ENCODE measurements around the gene CDC42BPA. TPM values are rescaled to one million over a fixed set of nuclear protein-coding genes. Genes with fewer than 3 reads are reported as not detected.

The CDC42BPA gene
- total RNA-seq, 4 donors from 2014 or later, result 33.3 to 92.7 (median 39.9) TPM

DNA sequence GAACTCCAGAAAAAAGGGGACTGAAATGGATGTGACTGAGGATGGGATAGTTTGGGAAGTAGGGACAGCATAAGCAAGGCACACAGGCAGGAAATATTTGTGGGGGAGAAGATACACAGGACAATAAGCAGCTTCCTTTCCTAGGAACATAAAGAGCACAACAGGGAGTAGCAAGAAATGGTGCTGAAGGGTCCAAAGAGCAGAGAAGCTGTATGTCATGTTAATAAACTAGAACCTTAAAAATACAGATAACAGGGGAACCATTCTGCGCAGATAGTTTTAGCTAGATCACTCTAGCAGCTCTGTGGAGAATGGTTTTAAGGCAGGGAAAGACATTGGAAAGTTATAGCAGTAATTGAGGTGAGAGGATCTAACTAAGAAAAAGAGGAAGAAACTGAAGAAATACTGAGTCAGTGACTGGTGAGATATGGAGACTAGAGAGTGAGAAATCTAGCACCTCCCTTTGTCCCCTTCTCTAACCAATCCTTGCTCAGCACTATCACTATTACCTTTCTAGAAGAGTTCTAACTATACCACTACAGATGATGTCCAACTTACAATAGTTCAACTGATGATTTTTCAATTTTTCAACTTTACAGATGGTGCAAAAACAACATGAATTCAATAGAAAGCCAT, 95.0 kb downstream of the CDC42BPA start:
- TF ChIP-seq, protein P1, sequence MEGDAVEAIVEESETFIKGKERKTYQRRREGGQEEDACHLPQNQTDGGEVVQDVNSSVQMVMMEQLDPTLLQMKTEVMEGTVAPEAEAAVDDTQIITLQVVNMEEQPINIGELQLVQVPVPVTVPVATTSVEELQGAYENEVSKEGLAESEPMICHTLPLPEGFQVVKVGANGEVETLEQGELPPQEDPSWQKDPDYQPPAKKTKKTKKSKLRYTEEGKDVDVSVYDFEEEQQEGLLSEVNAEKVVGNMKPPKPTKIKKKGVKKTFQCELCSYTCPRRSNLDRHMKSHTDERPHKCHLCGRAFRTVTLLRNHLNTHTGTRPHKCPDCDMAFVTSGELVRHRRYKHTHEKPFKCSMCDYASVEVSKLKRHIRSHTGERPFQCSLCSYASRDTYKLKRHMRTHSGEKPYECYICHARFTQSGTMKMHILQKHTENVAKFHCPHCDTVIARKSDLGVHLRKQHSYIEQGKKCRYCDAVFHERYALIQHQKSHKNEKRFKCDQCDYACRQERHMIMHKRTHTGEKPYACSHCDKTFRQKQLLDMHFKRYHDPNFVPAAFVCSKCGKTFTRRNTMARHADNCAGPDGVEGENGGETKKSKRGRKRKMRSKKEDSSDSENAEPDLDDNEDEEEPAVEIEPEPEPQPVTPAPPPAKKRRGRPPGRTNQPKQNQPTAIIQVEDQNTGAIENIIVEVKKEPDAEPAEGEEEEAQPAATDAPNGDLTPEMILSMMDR (IDR thresholded peaks at IDR 0.05), result no peak
- no peak for DNase-seq (ENCODE audit: low spot score)
- no peak for ATAC-seq (ENCODE audit: low FRiP score)

DNA sequence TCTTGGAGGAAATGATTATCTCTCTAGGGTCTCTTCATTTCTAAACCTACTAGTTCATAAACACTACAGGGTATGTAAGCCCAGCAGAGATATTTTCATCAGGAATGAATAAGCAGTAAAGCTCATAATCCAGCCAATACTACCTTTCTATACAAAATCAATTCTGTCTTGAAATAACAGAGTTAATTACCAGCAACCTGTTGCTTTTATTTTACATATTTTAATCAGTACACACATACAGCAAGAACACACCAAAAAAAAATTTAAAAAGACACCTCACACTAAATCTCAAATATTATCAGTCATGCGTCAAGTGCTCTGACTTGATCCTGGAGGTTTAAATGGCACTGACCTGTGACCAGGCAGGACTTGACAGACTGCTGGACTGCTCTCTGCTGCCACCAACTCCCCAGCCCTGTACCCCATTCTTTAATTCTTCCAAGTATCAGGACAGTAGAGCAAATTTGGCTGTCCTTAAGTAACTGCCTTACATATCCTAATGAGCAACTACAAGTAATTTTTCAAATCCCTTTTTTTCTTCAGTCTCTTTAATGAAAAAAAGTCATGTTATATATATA, 98.5 kb downstream of the CDC42BPA start:
- DNase-seq (ENCODE audit: low spot score) (no peak), ATAC-seq (ENCODE audit: low FRiP score) (no peak)
- TF ChIP-seq, protein P1 (IDR thresholded peaks at IDR 0.05), result no peak

DNA sequence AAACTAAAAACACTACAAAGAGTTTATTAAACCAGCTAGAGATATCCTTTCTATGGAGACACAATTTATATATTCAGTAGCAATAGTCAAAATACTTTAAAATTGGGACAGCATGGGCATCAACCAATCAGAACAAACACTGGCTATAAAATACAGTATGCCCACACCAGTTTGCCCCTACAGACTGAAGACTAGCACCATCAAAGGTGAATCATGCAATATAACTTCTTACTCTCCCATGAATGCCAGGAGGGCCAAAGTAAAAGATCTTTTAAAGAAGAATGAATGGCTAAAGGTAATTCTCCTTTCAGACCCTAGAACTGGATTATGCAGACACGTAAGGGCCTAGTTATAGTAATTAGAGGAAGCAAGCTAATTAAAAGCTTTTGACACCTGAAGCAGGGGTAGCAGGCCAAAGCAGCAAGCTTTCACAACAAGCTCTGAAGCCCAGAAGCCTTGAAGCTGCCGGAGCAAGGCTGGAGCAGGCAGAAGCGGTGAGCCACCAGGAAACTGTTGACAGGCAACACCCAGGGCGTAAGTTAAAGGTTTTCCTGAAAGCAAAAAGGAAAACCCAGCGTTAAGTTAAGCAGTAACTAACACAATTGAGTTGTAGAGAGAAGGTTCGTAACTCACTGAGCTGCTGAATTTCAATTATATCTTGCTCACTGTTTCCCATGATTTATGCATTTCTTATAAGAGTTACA, 99.3 kb downstream of the CDC42BPA start:
- TF ChIP-seq, protein P1 (IDR thresholded peaks at IDR 0.05), result no peak
- DNase-seq (ENCODE audit: low spot score) (no peak), ATAC-seq (ENCODE audit: low FRiP score) (no peak)

DNA sequence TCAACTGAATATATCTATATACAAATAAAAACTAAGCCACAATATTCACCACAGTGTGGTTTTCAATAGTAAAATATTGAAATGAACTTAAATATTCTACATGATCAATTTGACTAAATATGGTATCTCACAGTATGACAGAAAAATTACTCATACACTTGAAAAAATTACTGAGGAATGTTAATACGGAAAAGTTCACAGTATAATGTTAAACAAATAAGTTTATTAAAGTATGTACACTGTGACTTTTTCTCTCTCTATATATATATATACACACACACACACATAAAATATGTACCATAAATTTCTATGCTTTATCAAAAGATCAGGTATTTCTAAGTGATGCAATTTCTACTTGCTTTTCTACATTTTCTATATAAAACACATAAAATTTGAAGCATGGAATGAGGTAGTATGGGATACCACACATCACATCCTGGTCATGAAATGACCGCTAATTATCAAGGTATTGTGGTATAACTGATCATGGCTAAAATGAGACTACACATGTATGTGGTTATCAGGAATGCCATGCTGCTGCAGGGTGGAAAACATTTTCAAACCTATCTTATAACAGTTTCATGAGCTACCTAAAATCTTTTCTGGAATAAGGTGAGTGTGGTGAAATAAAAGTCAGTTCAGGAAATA, 102.3 kb downstream of the CDC42BPA start:
- no peak for ATAC-seq (ENCODE audit: low FRiP score)
- no peak for DNase-seq (ENCODE audit: low spot score)
- TF ChIP-seq, protein P1 (IDR thresholded peaks at IDR 0.05), result no peak

DNA sequence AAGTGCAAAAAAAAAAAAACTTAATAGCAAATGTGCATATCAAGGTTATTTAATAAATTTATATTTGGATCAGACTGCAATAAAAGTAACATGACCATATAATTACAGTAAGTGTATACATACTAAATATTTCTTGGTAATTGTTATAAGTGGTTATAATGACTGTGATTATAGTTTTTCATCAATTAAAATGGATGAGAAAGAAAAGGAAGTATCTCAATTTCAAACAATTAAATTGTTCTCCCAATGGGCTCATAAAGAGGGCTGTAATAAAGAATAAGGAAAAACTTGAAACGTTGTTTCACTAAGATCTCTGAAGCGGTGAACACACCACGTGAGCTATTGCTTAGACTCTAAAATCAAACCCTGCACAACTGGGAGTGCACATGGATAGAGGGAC, 104.1 kb downstream of the CDC42BPA start:
- DNase-seq (ENCODE audit: low spot score), result no peak
- TF ChIP-seq, protein P1 (IDR thresholded peaks at IDR 0.05), result no peak
- ATAC-seq (ENCODE audit: low FRiP score), result no peak

DNA sequence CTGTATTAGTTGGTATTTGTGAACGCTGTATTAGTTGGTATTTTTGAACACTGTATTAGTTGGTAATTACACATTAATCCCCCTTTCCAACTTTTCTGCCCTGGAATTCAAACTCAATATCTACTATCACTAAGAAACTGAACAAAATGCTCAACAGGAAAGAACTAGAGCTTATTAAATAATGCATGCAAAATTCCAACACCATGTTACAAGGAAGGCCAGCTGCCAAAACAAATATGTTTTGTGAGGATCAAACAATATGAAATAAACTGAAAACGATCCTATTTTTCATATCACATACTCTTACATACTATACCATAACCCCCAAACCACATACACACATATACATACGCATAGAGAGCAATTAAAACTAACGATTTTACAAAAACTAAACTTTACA, 104.9 kb downstream of the CDC42BPA start:
- no peak for DNase-seq (ENCODE audit: low spot score)
- TF ChIP-seq, protein P1 (IDR thresholded peaks at IDR 0.05), result no peak
- ATAC-seq (ENCODE audit: low FRiP score), result no peak

Data from omental fat pad (tissue), 4 donors.